ENCODE measurements around the gene OSBPL7. TPM values are rescaled to one million over a fixed set of nuclear protein-coding genes. Genes with fewer than 3 reads are reported as not detected.

Gene OSBPL7
- total and polyA plus RNA-seq, 2 of the 4 experiments (the other 2 are of a cell fraction) = 5.2 to 14.5 TPM

GRCh38 chr17:47778184-47778635 lies 43.4 kb downstream of the OSBPL7 start:
- in situ Hi-C loops (cut with MboI; ENCODE audit: low sequenced_read_pairs) (no loop called here), dilution Hi-C loops (cut with HindIII; ENCODE audit: low sequenced_read_pairs, unreplicated experiment) (no loop called here), intact Hi-C loops (cut with micrococcal nuclease) (loop anchor here (5.0 to 10.0 kb wide), 2 partner anchors 53 to 109 kb away; no protein-coding TSS in a partner anchor)
- Histone ChIP-seq H3K9me3 (ENCODE audit: control insufficient read depth, insufficient read depth, low read length) (no peaks in the 10 kb centered on the region), H2BK20ac (ENCODE audit: low read depth, low read length) (no peak overlapping the region), H3K14ac (replicated peaks; ENCODE audit: low read depth, low read length) (no peak overlapping the region), H4K20me1 (ENCODE audit: insufficient read depth, low read length) (peaks cover 3% of the 10 kb centered on the region; the same call in 1 of the 2 replicates), H2AK5ac (ENCODE audit: low read depth, low read length) (no peak overlapping the region), H3K18ac (ENCODE audit: low read depth, low read length) (no peak overlapping the region), H4K8ac (ENCODE audit: low read depth in 2 of 2, low read length in 2 of 2) (no peak overlapping the region), H3K9me1 (ENCODE audit: insufficient read depth, low read length) (no peaks in the 10 kb centered on the region), H3K4me1 (ENCODE audit: control insufficient read depth, insufficient read depth, low read length) (no peaks in the 10 kb centered on the region), H2AFZ (replicated peaks; ENCODE audit: low read length, poor library complexity) (no peak overlapping the region), H3K4me2 (ENCODE audit: low read depth, low read length) (no peak overlapping the region), H3K27ac (ENCODE audit: insufficient read depth, low read length) (no peak overlapping the region), H3K23ac (ENCODE audit: low read depth, low read length) (no peak overlapping the region), H2AK9ac (replicated peaks; ENCODE audit: low read depth, low read length, poor library complexity) (no peak overlapping the region), H3K79me1 (ENCODE audit: low read depth in 1 of 2, low read length in 2 of 2) (no peaks in the 10 kb centered on the region), H4K91ac (ENCODE audit: insufficient read depth, low read depth, low read length) (no peak overlapping the region), H4K5ac (ENCODE audit: low read depth, low read length) (no peak overlapping the region), H3K4me3 (ENCODE audit: insufficient read depth, low read depth, low read length) (no peak overlapping the region), H3K56ac (ENCODE audit: extremely low read depth, insufficient read depth, low read length) (no peak overlapping the region), H3K4ac (ENCODE audit: low read depth, low read length) (no peak overlapping the region), H2BK5ac (ENCODE audit: low read depth, low read length, poor library complexity, severe bottlenecking) (no peak overlapping the region), H3K9ac (ENCODE audit: low read depth, low read length) (no peak overlapping the region), H3K36me3 (ENCODE audit: control insufficient read depth, insufficient read depth, low read length) (no peaks in the 10 kb centered on the region), H3K27me3 (ENCODE audit: control insufficient read depth, insufficient read depth, low read length) (peaks cover 63% of the 10 kb centered on the region), H2BK15ac (ENCODE audit: low read depth, low read length) (no peak overlapping the region), H2BK120ac (ENCODE audit: low read depth, low read length) (no peak overlapping the region)
- ATAC-seq (ENCODE audit: low read depth) (no peak), DNase-seq (no peak)
- ChIA-PET CTCF (no interaction called here), POLR2A (ENCODE audit: unreplicated experiment) (no interaction called here)
- 11% methylated on average over 35 of the region's 45 CpGs; no CpG with 5 or more reads in 1 of the 2 experiments for WGBS, 2 experiments (ENCODE audit: extremely low coverage in 2 of 2, insufficient read length in 1 of 2)
- no TSS peak for BruUV-seq (replicated peaks)
- TF ChIP-seq, protein P1, sequence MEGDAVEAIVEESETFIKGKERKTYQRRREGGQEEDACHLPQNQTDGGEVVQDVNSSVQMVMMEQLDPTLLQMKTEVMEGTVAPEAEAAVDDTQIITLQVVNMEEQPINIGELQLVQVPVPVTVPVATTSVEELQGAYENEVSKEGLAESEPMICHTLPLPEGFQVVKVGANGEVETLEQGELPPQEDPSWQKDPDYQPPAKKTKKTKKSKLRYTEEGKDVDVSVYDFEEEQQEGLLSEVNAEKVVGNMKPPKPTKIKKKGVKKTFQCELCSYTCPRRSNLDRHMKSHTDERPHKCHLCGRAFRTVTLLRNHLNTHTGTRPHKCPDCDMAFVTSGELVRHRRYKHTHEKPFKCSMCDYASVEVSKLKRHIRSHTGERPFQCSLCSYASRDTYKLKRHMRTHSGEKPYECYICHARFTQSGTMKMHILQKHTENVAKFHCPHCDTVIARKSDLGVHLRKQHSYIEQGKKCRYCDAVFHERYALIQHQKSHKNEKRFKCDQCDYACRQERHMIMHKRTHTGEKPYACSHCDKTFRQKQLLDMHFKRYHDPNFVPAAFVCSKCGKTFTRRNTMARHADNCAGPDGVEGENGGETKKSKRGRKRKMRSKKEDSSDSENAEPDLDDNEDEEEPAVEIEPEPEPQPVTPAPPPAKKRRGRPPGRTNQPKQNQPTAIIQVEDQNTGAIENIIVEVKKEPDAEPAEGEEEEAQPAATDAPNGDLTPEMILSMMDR (conservative IDR thresholded peaks at IDR 0.05; ENCODE audit: low read depth, low read length) = no peak
- no peak for TF ChIP-seq NFE2L2 (IDR thresholded peaks at IDR 0.05; ENCODE audit: low read depth, low read length)
- no peak for TF ChIP-seq ELK1 (IDR thresholded peaks at IDR 0.05; ENCODE audit: borderline replicate concordance, low read depth, low read length)
- TF ChIP-seq POLR2A (IDR thresholded peaks at IDR 0.05; ENCODE audit: low read depth, low read length) = no peak
- no peak for TF ChIP-seq CEBPB (IDR thresholded peaks at IDR 0.05; ENCODE audit: low read depth, low read length)
- TF ChIP-seq CHD1 (IDR thresholded peaks at IDR 0.05; ENCODE audit: low read depth, low read length) = no peak
- TF ChIP-seq, protein P2, sequence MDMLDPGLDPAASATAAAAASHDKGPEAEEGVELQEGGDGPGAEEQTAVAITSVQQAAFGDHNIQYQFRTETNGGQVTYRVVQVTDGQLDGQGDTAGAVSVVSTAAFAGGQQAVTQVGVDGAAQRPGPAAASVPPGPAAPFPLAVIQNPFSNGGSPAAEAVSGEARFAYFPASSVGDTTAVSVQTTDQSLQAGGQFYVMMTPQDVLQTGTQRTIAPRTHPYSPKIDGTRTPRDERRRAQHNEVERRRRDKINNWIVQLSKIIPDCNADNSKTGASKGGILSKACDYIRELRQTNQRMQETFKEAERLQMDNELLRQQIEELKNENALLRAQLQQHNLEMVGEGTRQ (IDR thresholded peaks at IDR 0.05; ENCODE audit: low read depth, low read length) = no peak
- no peak for TF ChIP-seq SMC3 (IDR thresholded peaks at IDR 0.05; ENCODE audit: low read depth, low read length)

Data from IMR-90 (cell line).